Effector memory CD8-positive, alpha-beta T cell (primary cell): ENCODE results near the gene UVRAG.
"Not testable (repeated sequence)": the region's sequence is repeated elsewhere in the genome, so short reads cannot be mapped to it uniquely, and the experiment has no call there.

Source experiments
- ATAC-seq: fragments of 150-1000 bp; cut with Tn5 transposase; replicated peaks from 2 replicates; pipeline ENCODE4 v1.10.0; 2021; ENCODE audit warnings: mild to moderate bottlenecking, moderate library complexity
- DNase-seq, 3 experiments: peaks; one replicate each; pipeline ENCODE4 v3.0.0; 2021
- H3K27ac Mint-ChIP-seq, 2 donors: one replicate each; pipeline ENCODE4 v1.8.0; 2022; ENCODE audit warnings: mild to moderate bottlenecking in 2 of 2, mixed read lengths in 2 of 2, moderate library complexity in 2 of 2
- H3K27me3 Mint-ChIP-seq, 2 donors: one replicate each; pipeline ENCODE4 v1.8.0; 2022; ENCODE audit warnings: mixed read lengths in 2 of 2
- H3K36me3 Mint-ChIP-seq: one replicate; pipeline ENCODE4 v1.8.0; 2022; ENCODE audit warnings: mild to moderate bottlenecking, moderate library complexity, mixed read lengths; ENCODE audit not compliant: insufficient read depth
- H3K4me1 Mint-ChIP-seq, 2 donors: one replicate each; pipeline ENCODE4 v1.8.0; 2022; ENCODE audit warnings: low read depth in 2 of 2, mixed read lengths in 2 of 2
- H3K4me3 Mint-ChIP-seq, 2 donors: one replicate each; pipeline ENCODE4 v1.8.0; 2022; ENCODE audit warnings: mild to moderate bottlenecking in 2 of 2, mixed read lengths in 2 of 2, moderate library complexity in 2 of 2
- H3K9me3 Mint-ChIP-seq, 2 donors: one replicate each; pipeline ENCODE4 v1.8.0; 2022; ENCODE audit warnings: mixed read lengths in 2 of 2

UVRAG gene

DNA sequence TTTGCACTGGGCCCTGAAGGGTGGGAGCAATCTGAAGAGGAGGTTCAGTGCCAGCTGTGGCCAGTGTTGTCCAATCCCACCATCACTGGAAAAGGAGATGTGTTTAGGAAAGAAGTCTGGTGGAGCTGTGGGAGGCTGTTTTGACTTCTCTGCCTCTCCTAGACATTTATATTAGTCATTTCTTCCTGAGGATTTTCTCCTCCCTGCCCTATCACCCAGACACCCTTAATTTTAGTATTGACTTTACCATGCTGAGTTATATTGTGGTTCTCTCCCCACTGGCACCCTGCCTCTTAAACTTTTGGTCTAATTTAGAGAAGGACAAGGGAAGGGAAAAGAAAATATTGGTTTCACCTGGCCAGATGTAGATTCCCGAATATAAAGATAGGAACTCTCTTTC lies 232.2 kb downstream of the UVRAG start:
- Mint-ChIP-seq H3K27ac (no peak overlapping the region), H3K36me3 (peaks cover 3% of the 10 kb centered on the region), H3K9me3 (peaks cover 0 to 2% of the 10 kb centered on the region in 2 donors), H3K4me1 (peaks cover 0 to 5% of the 10 kb centered on the region in 2 donors), H3K4me3 (no peak overlapping the region), H3K27me3 (no peaks in the 10 kb centered on the region)
- no peak for ATAC-seq
- no peak for DNase-seq

DNA sequence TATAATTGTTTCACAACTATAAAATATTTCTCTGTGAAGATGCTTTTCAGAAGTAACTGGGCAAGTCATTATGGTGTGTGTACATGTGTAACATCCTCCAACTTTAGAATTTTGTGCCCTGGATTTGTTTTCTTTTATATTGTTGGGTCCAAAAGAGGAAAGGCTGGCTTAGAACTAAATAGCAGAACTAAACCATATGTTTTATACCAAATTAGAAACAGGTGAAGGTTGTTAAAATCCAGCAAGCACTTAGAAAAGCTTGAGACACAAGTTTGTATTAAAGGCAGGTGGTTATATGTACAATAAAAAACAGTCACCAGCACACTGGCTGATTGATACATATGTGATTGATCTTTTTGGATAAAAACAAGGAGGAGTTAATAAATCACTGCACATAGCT lies 232.8 kb downstream of the UVRAG start:
- Mint-ChIP-seq H3K4me1 (peaks cover 0 to 10% of the 10 kb centered on the region in 2 donors), H3K9me3 (peaks cover 0 to 2% of the 10 kb centered on the region in 2 donors), H3K36me3 (peaks cover 5% of the 10 kb centered on the region), H3K4me3 (no peak overlapping the region), H3K27me3 (no peaks in the 10 kb centered on the region), H3K27ac (no peak overlapping the region)
- ATAC-seq (no peak), DNase-seq (no peak)

DNA sequence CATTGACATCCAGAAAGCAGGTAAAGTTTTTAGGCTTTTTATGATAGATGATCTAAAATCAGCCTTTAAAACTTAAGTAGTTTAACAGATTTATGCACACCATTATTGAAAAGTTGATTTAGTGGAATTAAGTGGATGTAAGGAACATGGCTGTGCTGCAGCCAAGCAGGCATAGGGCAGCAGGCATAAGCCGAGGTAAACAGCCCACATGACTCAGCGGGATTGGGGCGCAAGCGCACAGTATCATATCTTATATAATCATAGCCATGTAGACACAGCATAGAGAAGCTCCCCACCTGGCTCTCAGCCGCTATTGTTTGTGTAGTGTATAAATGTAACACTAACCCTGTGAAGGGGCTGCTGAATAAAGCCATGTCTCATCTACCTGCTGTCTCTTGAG lies 233.8 kb downstream of the UVRAG start:
- peaks cover 0 to 2% of the 10 kb centered on the region in 2 donors for H3K9me3 Mint-ChIP-seq
- H3K4me3 Mint-ChIP-seq, result no peak overlapping the region
- no peak overlapping the region for H3K27ac Mint-ChIP-seq
- ATAC-seq (no peak), DNase-seq (peak in 1 of 3 experiments; percentile 2)
- peaks cover 5% of the 10 kb centered on the region for H3K36me3 Mint-ChIP-seq
- H3K4me1 Mint-ChIP-seq, result peaks cover 0 to 14% of the 10 kb centered on the region in 2 donors
- no peaks in the 10 kb centered on the region for H3K27me3 Mint-ChIP-seq

DNA sequence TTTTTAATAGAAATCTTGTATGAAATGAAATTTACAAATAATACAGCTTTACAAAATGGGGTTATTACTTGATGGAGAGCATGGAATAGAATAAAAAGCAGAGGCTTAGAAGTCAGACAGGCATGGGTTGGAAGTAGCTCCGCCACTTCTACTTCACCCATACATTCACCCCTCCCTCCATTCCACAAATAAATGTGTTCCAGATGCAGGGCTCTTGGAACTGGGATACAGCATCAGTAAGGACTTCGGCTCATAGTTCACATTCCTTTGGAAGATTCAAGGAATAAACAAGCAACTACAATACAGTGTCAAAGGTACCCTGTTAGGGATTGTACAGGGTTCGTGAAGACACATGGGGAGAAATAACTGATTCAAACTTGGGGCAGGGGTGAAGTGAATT lies 234.5 kb downstream of the UVRAG start:
- Mint-ChIP-seq H3K9me3 (peaks cover 0 to 2% of the 10 kb centered on the region in 2 donors), H3K4me3 (no peak overlapping the region), H3K36me3 (peaks cover 2% of the 10 kb centered on the region), H3K27ac (no peak overlapping the region), H3K4me1 (peaks cover 2 to 19% of the 10 kb centered on the region in 2 donors), H3K27me3 (no peaks in the 10 kb centered on the region)
- no peak for ATAC-seq
- no peak for DNase-seq

DNA sequence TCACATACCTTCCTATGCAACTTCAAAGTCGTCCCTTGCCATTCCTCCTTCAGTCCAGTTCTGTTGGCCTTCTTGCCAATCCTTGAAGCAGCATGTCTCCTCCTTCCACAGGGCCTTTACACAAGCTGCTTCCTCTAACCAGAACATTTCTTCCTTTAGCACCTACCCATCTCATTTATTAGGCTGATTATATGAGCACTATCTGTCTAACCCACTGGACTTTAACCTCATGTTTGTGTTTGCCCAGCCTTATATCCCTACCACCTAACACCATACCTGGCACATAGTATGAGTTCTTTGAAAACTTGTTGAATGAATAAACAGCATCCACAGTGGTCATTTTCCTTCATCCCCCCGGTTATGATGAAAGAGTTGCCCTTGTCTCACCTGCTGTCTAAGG lies 236.9 kb downstream of the UVRAG start:
- no peak overlapping the region for H3K27ac Mint-ChIP-seq
- no peak overlapping the region for H3K4me3 Mint-ChIP-seq
- ATAC-seq (no peak), DNase-seq (no peak)
- peaks cover 0 to 2% of the 10 kb centered on the region in 2 donors for H3K9me3 Mint-ChIP-seq
- peaks cover 4 to 28% of the 10 kb centered on the region in 2 donors for H3K4me1 Mint-ChIP-seq
- H3K36me3 Mint-ChIP-seq, result peaks cover 2% of the 10 kb centered on the region
- H3K27me3 Mint-ChIP-seq, result no peaks in the 10 kb centered on the region

DNA sequence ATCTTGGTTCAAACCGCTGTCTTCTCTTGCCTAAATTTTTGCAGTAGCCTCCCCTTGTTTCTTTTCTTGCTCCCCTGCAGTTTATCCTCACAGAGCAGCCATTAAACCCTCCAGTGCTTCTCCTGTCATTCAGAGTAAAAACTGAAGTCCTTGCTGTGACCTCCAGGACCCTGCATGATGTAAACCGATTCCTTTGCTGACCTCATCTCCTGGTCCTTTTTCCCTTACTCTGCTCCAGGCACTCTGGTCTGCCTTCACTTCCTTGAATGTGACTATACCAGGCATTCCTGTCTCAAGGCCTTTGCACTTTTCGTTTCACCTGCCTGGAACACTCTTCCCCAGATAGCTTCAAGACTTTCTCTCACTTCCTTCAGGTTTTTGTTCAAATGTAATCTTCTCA lies 239.3 kb downstream of the UVRAG start:
- Mint-ChIP-seq H3K36me3 (peaks cover 2% of the 10 kb centered on the region), H3K9me3 (no peaks in the 10 kb centered on the region), H3K4me3 (no peak overlapping the region), H3K4me1 (peaks cover 4 to 33% of the 10 kb centered on the region in 2 donors), H3K27me3 (no peaks in the 10 kb centered on the region), H3K27ac (no peak overlapping the region)
- ATAC-seq, result no peak
- DNase-seq, result no peak

DNA sequence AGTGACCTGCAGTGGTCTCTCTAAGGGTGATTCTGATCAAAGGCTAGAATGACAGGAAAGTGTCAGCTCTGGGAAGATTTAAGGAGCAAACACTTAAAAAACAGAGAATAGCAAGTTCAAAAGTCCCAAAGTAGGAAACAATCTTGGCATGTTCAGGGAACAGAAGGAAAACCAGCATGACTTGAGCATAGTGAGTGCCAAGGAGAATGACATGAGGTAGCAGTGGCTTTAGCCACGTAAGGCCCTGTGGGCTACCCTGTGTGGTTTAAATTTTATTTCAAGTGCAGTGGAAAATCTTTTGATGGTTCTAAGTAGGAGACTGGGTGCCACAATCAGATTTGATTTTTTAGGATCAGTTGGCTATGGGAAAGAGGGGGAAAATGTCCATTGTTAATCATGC lies 241.9 kb downstream of the UVRAG start:
- no peak for ATAC-seq
- H3K4me3 Mint-ChIP-seq, result no peak overlapping the region
- peaks cover 4 to 30% of the 10 kb centered on the region in 2 donors for H3K4me1 Mint-ChIP-seq
- H3K27me3 Mint-ChIP-seq, result no peaks in the 10 kb centered on the region
- H3K36me3 Mint-ChIP-seq, result peaks cover 3% of the 10 kb centered on the region
- no peak overlapping the region for H3K27ac Mint-ChIP-seq
- DNase-seq, result no peak
- no peaks in the 10 kb centered on the region for H3K9me3 Mint-ChIP-seq

DNA sequence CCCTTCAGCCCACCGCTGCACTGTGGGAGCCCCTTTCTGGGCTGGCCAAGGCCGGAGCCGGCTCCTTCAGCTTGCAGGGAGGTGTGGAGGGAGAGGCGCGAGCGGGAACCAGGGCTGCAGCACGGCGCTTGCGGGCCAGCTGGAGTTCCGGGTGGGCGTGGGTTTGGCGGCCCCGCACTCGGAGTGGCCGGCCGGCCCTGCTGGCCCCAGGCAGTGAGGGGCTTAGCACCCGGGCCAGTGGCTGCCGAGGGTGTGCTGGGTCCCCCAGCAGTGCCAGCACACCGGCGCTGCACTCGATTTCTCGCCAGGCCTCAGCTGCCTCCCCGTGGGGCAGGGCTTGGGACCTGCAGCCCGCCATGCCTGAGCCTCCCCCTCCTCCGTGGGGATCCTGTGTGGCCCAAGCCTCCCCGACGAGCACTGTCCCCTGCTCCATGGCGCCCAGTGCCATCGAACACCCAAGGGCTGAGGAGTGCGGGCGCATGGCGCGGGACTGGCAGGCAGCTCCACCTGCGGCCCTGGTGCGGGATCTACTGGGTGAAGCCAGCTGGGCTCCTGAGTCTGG lies 245.5 kb downstream of the UVRAG start:
- DNase-seq, ATAC-seq, H3K27me3 Mint-ChIP-seq, H3K4me3 Mint-ChIP-seq, H3K27ac Mint-ChIP-seq, H3K36me3 Mint-ChIP-seq, H3K9me3 Mint-ChIP-seq: not testable (repeated sequence)
- H3K4me1 Mint-ChIP-seq, result peaks cover 0 to 12% of the 10 kb centered on the region in 2 donors

DNA sequence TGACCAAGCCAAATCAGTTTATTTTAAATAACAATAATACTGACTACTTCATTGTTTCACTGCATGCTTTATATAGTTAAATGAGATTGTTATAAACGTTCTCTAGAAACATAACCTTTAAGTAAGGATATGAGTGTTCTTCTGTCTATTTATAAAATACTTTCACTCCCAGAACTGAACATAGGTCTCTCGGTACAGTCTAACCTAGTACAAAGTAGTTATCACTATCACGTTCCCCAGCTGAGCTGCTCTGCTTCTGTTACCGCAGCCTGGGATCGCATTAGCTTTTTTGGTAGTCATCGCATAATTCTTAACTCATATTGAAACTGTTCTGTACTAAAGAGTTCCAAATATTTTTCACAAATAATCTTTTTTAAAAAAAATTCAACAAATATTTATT lies 247.7 kb downstream of the UVRAG start:
- no peaks in the 10 kb centered on the region for H3K9me3 Mint-ChIP-seq
- ATAC-seq (no peak), DNase-seq (no peak)
- no peak overlapping the region for H3K4me3 Mint-ChIP-seq
- no peak overlapping the region for H3K27ac Mint-ChIP-seq
- H3K27me3 Mint-ChIP-seq, result no peaks in the 10 kb centered on the region
- peaks cover 0 to 4% of the 10 kb centered on the region in 2 donors for H3K4me1 Mint-ChIP-seq
- peaks cover 16% of the 10 kb centered on the region for H3K36me3 Mint-ChIP-seq

DNA sequence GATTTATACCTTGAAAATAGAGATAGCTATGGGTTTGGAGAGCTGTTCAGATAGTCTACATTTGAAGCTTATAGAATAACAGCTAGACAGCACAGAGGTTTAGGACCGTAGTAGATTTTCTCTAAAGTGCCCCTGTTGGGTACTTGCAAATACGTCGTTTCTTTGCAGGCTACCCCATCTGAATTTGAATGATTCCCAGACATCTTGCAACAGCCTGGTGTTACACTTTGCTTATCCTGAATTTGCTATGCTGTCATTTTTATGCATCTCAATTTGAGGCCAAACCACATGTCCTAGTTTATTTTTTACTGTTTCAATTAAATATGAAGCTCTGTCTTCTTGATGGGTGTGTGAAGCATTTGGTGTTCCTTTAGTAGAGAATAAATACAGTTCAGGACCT lies 249.2 kb downstream of the UVRAG start:
- Mint-ChIP-seq H3K4me3 (no peak overlapping the region), H3K4me1 (no peaks in the 10 kb centered on the region), H3K36me3 (peaks cover 16% of the 10 kb centered on the region), H3K27ac (no peak overlapping the region), H3K9me3 (no peaks in the 10 kb centered on the region), H3K27me3 (no peaks in the 10 kb centered on the region)
- ATAC-seq, result no peak
- no peak for DNase-seq

DNA sequence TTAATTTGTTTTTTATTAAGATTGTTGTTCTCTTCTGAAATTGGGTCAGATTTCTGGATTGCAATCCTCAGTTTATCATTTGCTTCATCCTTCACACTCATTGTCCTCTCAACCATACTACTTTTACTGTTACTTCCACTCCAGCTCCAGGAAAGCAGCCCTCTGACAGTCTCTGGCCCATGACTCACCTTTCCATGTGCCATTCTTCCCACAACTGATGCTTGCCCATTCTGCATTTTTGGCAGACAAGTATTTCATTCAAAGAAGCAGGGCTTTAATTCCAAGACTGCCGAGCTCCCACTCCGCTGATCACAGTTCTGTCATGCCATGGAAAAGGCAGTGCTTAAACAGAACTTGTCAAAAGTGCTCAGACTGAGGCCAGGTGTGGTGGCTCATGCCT lies 252.1 kb downstream of the UVRAG start:
- H3K27me3 Mint-ChIP-seq, result no peaks in the 10 kb centered on the region
- H3K4me1 Mint-ChIP-seq, result no peaks in the 10 kb centered on the region
- H3K9me3 Mint-ChIP-seq, result no peaks in the 10 kb centered on the region
- no peak overlapping the region for H3K27ac Mint-ChIP-seq
- ATAC-seq (no peak), DNase-seq (no peak)
- no peak overlapping the region for H3K4me3 Mint-ChIP-seq
- peaks cover 14% of the 10 kb centered on the region for H3K36me3 Mint-ChIP-seq

DNA sequence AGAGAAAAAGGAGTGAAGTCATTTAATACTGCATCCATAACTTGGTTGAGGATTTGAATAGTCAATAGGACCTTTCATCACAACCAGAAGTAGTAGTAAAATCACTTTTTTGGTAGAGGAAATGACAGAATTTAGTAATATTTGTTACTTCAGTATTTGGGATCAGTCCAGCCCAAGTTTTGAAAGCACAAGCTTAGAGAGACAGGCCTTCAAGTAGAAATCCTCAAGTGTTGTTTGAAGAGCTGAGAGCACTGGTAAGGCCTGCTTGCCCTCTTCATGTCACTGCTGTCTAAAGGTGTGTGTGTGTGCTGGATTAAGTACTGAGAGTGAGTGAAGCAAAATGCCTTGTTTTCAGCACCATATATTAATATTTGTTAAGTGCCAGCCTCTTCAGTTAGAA lies 254.0 kb downstream of the UVRAG start:
- peaks cover 14% of the 10 kb centered on the region for H3K36me3 Mint-ChIP-seq
- no peak overlapping the region for H3K27ac Mint-ChIP-seq
- H3K4me1 Mint-ChIP-seq, result no peaks in the 10 kb centered on the region
- DNase-seq (no peak), ATAC-seq (no peak)
- H3K9me3 Mint-ChIP-seq, result no peaks in the 10 kb centered on the region
- no peak overlapping the region for H3K4me3 Mint-ChIP-seq
- H3K27me3 Mint-ChIP-seq, result no peaks in the 10 kb centered on the region

DNA sequence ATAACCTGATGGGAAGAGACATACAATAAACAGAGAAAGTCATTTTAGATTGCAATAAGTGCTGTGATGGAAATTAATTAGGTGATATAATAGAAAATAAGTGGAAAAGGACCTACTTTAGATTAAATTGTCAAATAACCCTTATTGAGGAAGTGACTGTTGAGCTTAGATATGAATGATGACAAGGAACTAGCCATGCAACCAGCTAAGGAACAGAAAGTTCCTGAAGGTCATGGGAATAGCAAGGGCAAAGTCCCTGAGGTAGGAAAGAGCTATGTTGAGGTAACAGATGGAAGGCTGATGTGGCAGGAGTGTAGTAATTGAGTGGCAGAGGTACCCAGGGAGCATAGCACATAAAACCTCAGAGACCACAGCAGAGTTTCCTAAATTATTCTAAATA lies 256.1 kb downstream of the UVRAG start:
- Mint-ChIP-seq H3K9me3 (no peaks in the 10 kb centered on the region), H3K27me3 (no peaks in the 10 kb centered on the region), H3K4me3 (no peak overlapping the region), H3K27ac (no peak overlapping the region), H3K36me3 (peaks cover 16% of the 10 kb centered on the region), H3K4me1 (peaks cover 0 to 3% of the 10 kb centered on the region in 2 donors)
- DNase-seq (no peak), ATAC-seq (no peak)

DNA sequence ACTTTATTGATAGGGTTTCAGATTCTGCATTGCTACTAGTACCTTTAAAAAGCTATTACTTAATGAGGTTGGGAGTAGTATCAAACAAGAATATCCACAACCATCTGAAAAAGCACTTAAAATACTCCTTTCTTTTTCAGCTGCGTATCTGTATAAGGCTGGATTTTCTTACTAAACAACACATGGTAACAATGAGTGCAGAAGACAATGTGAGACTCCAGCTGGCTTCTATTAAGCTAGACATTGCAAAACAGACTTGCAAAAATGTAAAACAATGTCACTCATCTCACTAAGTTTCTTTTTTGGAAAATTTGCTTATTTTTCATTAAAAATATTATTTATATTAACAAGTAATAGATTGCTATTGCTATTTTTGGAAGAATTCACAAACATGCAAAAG lies 258.7 kb downstream of the UVRAG start:
- DNase-seq (no peak), ATAC-seq (no peak)
- no peak overlapping the region for H3K4me3 Mint-ChIP-seq
- peaks cover 3% of the 10 kb centered on the region for H3K36me3 Mint-ChIP-seq
- H3K4me1 Mint-ChIP-seq, result peaks cover 0 to 6% of the 10 kb centered on the region in 2 donors
- no peaks in the 10 kb centered on the region for H3K9me3 Mint-ChIP-seq
- no peaks in the 10 kb centered on the region for H3K27me3 Mint-ChIP-seq
- H3K27ac Mint-ChIP-seq, result no peak overlapping the region
